GM19372 (cell line): ENCODE measurements around the gene PLCH1.

ENCODE experiments used
- ATAC-seq: cut with Tn5 transposase; IDR thresholded peaks from one replicate; pipeline ENCODE4 v1.9.1; 2021; ENCODE audit warnings: mild to moderate bottlenecking, low read depth, moderate library complexity; ENCODE audit not compliant: unreplicated experiment

The PLCH1 gene

DNA sequence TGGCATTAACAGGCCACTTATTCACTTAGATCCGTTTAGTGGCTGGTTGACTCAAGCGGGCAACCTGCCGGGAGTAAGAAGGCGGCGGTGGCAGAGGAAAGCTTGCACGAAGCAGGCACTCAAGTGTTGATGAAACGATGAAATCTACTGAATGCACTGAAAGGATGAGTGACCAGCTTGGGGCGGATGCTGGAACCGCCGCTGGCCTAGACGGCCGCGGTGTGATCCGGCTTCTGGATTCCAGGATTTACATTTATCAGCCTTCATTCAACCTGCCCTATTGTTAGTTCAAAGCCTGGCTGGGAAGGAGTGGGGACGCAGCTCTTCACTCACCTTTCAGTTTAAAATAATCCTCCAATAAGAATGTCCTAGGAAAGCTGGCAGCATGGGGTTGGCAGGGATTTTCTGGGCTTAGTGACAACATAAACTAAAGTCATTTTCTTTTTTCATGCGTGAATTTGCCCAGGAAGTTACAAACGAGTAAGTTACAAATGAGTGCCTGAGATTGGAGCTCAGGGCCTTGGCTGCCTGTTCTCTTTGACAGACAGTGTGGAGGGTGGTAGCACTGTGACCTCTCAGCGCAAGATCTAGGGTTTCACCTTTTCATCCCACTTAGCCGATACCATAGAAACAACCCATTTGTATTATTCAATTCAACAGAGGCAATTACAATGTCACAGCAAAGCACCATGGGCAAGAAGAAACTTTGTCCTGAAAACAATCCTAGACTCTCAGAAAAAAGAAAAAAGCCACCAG is 1.1 kb upstream of the PLCH1 start:
- no peak for ATAC-seq

GRCh38 chr3:155744010-155744625 is 753 bp downstream of the PLCH1 start:
- ATAC-seq = peak; percentile 39

- ATAC-seq = no peak
These were observed 1.3 kb downstream of the PLCH1 start for GRCh38 chr3:155743606-155744005.

- ATAC-seq = no peak
These were observed 2.4 kb downstream of the PLCH1 start for GRCh38 chr3:155742349-155742965.

- no peak for ATAC-seq
These were observed 3.3 kb downstream of the PLCH1 start for GRCh38 chr3:155741603-155742002.

DNA sequence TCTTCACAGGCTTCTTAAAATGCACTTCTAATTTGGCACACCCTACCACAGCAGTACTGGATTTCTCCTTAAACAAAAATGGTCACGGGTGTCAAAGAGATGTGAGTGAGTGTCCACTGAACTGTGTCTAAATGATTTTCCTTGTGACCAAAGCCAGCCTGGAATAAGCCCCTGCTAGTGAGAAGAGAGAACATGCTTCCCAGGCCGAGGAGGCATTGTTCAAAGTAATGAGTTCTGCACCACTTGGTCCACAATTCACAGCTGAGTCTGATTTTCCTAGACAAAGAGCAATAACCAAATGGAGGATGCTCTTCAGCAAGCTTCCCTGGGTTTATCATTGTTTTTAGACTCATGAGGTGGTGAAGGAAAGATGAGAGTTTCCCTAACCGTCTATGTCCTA is 3.8 kb downstream of the PLCH1 start:
- ATAC-seq = no peak

DNA sequence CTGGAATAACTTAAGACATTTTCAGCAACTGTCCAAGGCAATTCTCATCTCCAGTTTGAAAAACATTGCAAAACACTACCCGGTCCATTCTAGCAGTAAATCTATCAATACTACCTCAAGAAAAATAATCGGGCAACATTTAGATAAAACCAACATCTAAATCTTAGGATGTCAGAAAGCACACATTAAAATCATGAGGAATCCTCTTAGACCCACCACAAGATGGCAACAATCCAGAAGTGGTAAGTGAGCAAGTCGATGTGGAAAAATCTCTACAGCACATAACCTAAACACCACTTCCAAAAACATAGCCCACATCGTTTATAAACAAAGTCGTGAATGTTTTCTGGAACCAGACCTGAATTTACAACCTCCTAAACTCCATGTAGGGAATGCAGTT is 5.7 kb downstream of the PLCH1 start:
- no peak for ATAC-seq

GRCh38 chr3:155738580-155739076 is 6.2 kb downstream of the PLCH1 start:
- ATAC-seq = no peak

DNA sequence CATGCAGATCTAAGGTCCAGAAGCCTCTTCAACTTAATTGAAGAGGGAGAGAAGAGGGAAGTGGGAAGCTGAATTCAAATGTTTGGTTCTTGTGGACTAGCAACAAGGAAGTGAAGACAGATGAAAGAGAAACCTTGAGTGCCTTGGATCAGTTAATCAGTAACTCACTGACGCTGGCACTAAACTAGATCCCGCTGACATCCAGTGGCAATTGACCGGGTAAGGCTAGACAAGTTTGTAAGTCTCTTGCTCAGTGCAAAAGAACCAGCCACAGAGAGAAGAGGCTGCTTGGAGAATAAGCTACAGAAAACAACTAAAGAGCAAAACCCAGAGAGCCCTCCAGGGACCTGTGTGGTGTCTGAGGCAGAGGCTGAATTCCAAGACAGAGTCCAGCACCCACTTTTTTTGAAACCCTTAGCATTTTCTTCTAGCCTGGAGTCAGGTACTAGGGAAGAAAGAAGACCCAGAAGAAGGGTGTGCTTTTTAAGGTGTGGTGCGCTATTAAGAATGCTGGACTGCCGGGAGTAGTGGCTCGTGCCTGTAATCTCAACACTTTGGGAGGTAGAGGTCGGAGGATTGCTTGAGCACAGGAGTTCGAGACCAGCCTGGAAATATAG is 6.9 kb downstream of the PLCH1 start:
- ATAC-seq = peak; percentile 80

DNA sequence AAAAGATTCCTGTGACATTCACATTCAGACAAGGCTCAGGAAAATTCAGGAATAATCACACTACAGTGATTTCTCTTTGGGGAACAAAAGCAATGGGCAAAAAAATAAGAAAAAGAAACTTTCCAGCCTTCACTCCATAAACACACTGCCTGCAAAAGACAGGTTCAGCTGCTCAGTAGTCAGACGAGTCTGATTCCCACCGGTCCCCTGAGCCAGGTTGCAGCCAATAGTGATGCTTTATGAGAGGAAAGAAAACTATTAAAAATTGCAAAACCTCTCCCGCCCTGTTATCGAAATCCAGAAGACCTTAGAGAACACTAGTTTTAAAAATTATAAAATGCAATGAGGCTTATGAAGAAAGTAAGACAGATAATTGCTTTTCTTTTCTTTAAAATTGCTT is 8.5 kb downstream of the PLCH1 start:
- ATAC-seq = no peak

GRCh38 chr3:155730843-155731242 is 14.0 kb downstream of the PLCH1 start:
- no peak for ATAC-seq

DNA sequence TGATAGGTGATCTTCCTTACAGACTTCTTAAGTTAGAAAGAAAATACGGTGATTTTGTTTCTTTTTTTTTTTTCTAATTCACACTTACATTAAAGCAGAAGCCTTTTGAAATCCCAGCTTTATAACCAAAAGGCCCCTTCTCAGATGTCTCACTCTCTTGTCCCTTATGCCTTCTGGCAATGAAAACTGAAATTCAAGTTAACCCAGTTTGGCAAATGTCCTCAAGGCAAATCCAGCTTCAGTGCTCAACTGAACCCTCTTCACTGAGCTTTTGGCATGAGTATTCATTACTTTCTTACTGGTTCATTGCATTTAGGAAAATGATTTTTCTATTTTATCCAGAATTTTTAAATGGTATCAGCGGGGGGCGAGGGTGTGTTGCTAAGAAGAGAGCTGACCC is 17.0 kb downstream of the PLCH1 start:
- no peak for ATAC-seq

- no peak for ATAC-seq
These were observed 30.6 kb downstream of the PLCH1 start for GRCh38 chr3:155714295-155714718.

DNA sequence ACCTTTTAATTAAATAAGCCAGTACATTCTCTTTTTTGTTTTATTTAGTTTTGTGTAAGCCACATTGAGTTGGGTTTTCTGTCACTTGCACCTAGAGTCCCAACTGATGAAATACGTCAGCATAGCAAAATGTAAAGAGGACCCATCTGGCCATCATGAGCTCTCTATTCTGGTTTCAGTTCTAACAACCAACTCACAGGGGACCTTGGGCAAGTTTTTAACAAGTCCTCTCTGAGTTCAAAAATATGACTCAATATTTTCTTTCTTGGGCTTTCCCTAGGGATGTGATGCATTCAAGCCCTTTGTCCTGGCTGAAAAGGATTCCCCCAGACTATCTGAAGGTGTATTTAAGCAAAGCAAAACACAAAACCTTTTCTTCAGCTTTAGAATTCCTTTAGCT is 32.9 kb downstream of the PLCH1 start:
- peak; percentile 85 for ATAC-seq

DNA sequence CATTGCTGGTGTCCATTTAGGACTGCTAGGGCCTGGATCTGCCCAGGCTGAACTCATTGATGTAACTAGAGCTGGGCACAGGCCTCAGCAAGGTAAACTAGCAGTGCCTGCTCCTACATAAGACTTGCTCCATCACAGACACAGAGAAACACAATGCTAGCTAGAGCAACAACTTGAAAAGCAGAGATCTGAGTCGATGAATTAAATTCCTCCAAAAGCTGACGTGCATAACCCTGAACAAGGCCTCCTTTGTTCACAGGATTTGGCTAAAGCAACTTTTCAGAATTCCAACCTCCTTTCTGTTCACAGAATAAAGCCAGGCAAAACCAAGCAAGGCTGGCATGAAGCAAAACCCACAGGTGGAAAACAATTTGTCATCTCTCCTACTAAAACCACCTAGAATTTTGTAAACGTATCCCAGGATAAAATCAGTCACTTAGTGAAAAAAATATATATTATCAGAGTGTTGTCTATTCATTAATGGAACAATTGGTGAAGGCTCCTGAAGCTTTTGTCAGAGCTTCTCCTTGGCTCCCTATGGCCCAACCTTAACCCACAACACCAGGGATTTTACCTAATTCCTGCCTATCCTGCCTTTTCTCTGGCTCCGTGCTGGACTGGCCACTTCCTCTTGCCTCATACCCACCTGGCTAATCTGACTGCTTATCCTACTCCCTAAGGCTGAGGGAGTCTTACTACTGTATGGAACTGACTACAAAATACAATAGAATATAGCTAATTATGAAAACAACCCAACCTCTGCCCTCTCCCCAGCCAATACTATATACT is 39.9 kb downstream of the PLCH1 start:
- ATAC-seq = no peak

GRCh38 chr3:155704061-155704460 is 40.8 kb downstream of the PLCH1 start:
- ATAC-seq = no peak

DNA sequence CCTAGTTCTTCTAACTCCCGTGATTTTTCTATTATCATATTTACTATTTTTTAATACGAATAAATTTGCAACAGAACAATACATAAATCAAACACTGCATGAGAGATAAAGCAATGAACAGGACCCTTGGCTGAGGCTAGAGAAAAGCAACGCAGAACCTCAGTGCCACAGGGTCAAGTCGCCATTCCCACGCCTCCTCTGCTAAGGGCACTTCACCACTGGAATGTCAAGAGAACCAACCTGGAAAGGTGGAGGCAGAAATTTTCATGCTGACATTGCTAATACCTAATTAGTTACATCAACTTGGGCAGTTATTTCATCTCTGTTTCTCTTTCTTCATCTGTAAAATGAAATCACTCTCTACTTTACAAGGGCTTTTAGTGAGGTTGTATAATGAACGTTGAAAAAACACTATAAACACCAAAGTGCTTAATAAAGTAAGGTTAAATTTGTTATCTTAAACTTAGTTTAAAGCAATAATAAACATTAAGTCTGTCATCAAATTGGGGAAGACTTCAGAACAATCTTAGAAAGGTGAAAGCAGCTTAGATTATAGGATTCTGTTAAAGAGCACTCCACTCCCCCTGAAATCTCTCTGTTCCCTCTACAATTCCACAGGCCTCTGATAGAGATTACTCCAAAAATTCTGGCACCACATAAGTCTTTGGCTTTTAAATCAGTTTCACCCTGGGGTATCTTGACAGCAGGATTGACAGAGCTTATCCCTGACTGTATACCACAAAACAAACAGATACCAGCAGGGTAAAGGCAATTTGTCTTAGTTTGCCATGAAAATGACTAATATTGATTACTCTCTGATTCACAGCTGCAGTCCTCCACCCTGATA is 41.9 kb downstream of the PLCH1 start:
- ATAC-seq = no peak

DNA sequence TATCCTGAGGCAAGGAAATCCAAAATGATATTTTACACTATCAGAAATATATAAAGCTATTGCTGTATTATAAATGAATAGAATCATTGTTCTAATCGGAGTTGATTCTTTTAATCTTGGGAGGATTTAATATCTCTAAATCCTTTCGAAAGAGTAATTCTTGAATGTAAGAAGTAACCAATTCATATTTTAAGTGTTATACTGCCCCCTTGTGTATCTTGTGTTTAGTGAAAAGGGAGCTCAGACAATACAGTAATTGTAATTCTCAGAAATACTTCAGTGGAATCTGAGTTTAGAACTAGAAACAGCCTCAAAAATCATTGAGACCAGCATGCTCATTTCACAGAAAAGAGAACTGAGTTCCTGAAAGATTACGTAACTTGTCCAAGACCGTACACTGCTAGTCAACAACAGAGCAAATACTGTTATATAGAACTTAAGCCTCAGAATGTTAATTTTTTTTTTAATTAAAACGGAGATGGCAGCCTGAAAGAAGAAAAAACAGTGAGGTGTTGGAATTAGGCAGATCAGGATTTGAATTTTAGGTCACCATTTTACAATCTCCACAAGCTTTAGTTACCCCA is 42.9 kb downstream of the PLCH1 start:
- ATAC-seq = peak; percentile 73

GRCh38 chr3:155697542-155697941 is 47.3 kb downstream of the PLCH1 start:
- ATAC-seq = no peak
